ENCODE data around the gene GRIK3. TPM values are rescaled to one million over a fixed set of nuclear protein-coding genes. Genes with fewer than 3 reads are reported as not detected.

Gene GRIK3
- total RNA-seq, 1 donor from 2014 or later, result not detected

- no peak for DNase-seq (ENCODE audit: low spot score)
These were observed 13.2 kb upstream of the GRIK3 start for GRCh38 chr1:37047542-37047941.

- no peak for DNase-seq (ENCODE audit: low spot score)
These were observed 8.8 kb upstream of the GRIK3 start for GRCh38 chr1:37043101-37043500.

GRCh38 chr1:37042506-37042905, 8.2 kb upstream of the GRIK3 start:
- no peak for DNase-seq (ENCODE audit: low spot score)

- DNase-seq (ENCODE audit: low spot score), result no peak
These were observed 7.2 kb upstream of the GRIK3 start for GRCh38 chr1:37041483-37041882.

GRCh38 chr1:37040773-37041172, 6.5 kb upstream of the GRIK3 start:
- DNase-seq (ENCODE audit: low spot score), result no peak

- DNase-seq (ENCODE audit: low spot score), result no peak
These were observed 5.9 kb upstream of the GRIK3 start for GRCh38 chr1:37040261-37040660.

GRCh38 chr1:37038227-37039093, 4.1 kb upstream of the GRIK3 start:
- DNase-seq (ENCODE audit: low spot score), result no peak

- no peak for DNase-seq (ENCODE audit: low spot score)
These were observed 3.4 kb upstream of the GRIK3 start for GRCh38 chr1:37037690-37038089.

- DNase-seq (ENCODE audit: low spot score), result no peak
These were observed 2.3 kb upstream of the GRIK3 start for GRCh38 chr1:37036667-37037053.

GRCh38 chr1:37035796-37036666, 1.7 kb upstream of the GRIK3 start:
- no peak for DNase-seq (ENCODE audit: low spot score)

- no peak for DNase-seq (ENCODE audit: low spot score)
These were observed 838 bp upstream of the GRIK3 start for GRCh38 chr1:37035014-37035691.

GRCh38 chr1:37033355-37034101, 787 bp downstream of the GRIK3 start:
- DNase-seq (ENCODE audit: low spot score), result no peak

- DNase-seq (ENCODE audit: low spot score), result no peak
These were observed 1.5 kb downstream of the GRIK3 start for GRCh38 chr1:37032660-37033354.

GRCh38 chr1:37031871-37032270, 2.4 kb downstream of the GRIK3 start:
- DNase-seq (ENCODE audit: low spot score), result no peak

- no peak for DNase-seq (ENCODE audit: low spot score)
These were observed 2.9 kb downstream of the GRIK3 start for GRCh38 chr1:37031429-37031828.

- DNase-seq (ENCODE audit: low spot score), result no peak
These were observed 5.2 kb downstream of the GRIK3 start for GRCh38 chr1:37028981-37029617.

GRCh38 chr1:37021502-37021901, 12.8 kb downstream of the GRIK3 start:
- no peak for DNase-seq (ENCODE audit: low spot score)

- DNase-seq (ENCODE audit: low spot score), result peak; percentile 64
These were observed 13.6 kb downstream of the GRIK3 start for GRCh38 chr1:37020653-37021277.

- DNase-seq (ENCODE audit: low spot score), result no peak
These were observed 15.8 kb downstream of the GRIK3 start for GRCh38 chr1:37018510-37018909.
